ENCODE data around the gene CBLN1. TPM values are rescaled to one million over a fixed set of nuclear protein-coding genes. Genes with fewer than 3 reads are reported as not detected.

Gene CBLN1
- total and polyA plus RNA-seq, 9 of the 15 experiments (the other 6 are each of a cell fraction or from before 2014, with no cell fraction given): not detected

GRCh38 chr16:49281843-49282642 lies 405 bp upstream of the CBLN1 start (continued):
- TF ChIP-seq KLF1 (tag; IDR thresholded peaks at IDR 0.05) (no peak), TCFL5 (CRISPR knock-in tag; conservative IDR thresholded peaks at IDR 0.05) (no peak), GMEB1 (CRISPR knock-in tag; IDR thresholded peaks at IDR 0.05) (0 out of 2 replicates have a peak, but pooled peaks have one; percentile 10), IRF9 (tag; IDR thresholded peaks at IDR 0.05) (no peak), ZBTB5 (IDR thresholded peaks at IDR 0.05) (no peak), RFX5 (IDR thresholded peaks at IDR 0.05; ENCODE audit: low read depth, low read length) (no peak), AFF4 (CRISPR knock-in tag; IDR thresholded peaks at IDR 0.05) (no peak), ZNF197 (CRISPR knock-in tag; IDR thresholded peaks at IDR 0.05; ENCODE audit: low read depth) (peak; percentile 80), ZBTB33 (CRISPR knock-in tag; IDR thresholded peaks at IDR 0.05) (no peak), SRSF1 (IDR thresholded peaks at IDR 0.05; ENCODE audit: low read depth, low read length) (no peak), KDM5B (IDR thresholded peaks at IDR 0.05; ENCODE audit: insufficient replicate concordance, low read depth, low read length) (no peak), ZNF408 (CRISPR knock-in tag; IDR thresholded peaks at IDR 0.05; ENCODE audit: low read depth) (no peak), YY1 (IDR thresholded peaks at IDR 0.05; ENCODE audit: borderline replicate concordance in 1 of 3, control insufficient read depth in 1 of 3, extremely low read depth in 1 of 3, insufficient read depth in 3 of 3, insufficient read length in 1 of 3, insufficient replicate concordance in 2 of 3, low read depth in 1 of 3, low read length in 2 of 3) (no peak), SMAD4 (CRISPR knock-in tag; conservative IDR thresholded peaks at IDR 0.05) (peak; percentile 74)
